ENCODE results near the gene FHAD1. TPM values are rescaled to one million over a fixed set of nuclear protein-coding genes. Genes with fewer than 3 reads are reported as not detected.
"Not testable (repeated sequence)": the region's sequence is repeated elsewhere in the genome, so short reads cannot be mapped to it uniquely, and the experiment has no call there.

Gene FHAD1
- total RNA-seq, 1 donor from 2014 or later: not detected

DNA sequence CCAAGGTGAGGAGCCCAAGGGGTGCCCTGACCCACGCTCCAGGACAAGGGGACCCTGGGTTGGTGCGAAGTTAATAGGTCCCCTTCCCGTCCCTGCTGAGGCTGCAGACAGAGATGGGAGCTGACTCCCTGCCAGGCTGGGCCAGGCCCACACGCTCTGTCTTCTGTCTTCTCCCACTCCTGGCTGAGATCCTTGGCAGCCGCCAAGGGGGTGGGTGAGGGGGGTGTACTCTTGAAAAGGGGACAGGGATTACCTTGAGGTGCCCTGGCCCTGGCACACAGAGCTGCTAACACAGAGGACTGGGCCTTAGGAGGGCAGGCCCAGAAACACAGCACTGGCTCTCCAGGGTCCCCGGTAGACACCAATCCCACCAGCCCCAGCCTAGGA, 180.2 kb downstream of the FHAD1 start:
- ATAC-seq: no peak
- no peak for DNase-seq (ENCODE audit: low spot score)

DNA sequence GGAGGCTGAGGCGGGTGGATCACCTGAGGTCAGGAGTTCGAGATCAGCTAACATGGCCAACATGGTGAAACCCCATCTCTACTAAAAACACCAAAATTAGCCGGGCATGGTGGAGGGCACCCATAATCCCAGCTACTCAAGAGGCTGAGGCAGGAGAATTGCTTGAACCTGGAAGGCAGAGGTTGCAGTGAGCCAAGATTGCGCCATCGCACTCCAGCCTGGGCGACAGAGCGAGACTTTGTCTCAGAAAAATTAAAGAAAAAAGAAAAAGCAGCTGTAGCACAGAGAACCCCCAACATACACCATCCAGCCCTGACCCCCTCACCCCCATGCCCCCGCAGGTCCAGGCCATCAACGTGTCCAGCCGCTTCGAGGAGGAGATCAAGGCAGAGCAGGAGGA, 181.2 kb downstream of the FHAD1 start:
- not testable (repeated sequence) for ATAC-seq; DNase-seq (ENCODE audit: low spot score)

DNA sequence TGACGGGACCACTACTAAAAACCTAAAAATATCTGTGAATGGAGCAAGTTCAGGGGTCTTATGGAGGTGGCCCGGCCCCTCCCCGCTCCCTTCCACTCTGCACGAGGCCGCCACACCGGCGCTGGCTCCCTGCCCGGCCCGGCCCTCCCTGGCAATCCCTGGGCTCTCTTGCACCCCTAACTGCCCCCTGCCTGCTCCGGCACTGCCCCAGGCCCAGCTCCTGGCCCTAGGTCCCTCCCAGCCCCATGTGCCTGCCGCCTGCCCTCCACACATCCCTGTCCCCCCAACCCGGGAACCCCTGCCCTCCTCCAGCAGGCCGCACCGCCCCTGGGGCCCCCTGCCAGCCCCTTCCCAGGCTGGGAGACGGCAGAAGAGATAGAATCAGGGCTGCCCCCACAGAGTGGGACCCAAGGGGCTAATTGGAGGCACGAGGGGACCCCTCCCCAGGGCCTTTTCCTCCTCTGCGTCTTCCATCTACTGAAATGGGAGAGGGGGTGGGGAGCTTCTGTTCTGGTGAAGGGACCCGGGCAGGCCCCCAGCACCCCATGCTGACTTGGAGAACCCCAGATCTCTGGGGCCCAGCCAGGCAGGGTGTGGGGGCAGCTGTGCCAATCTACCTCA, 181.9 kb downstream of the FHAD1 start:
- DNase-seq (ENCODE audit: low spot score) (no peak), ATAC-seq (no peak)

DNA sequence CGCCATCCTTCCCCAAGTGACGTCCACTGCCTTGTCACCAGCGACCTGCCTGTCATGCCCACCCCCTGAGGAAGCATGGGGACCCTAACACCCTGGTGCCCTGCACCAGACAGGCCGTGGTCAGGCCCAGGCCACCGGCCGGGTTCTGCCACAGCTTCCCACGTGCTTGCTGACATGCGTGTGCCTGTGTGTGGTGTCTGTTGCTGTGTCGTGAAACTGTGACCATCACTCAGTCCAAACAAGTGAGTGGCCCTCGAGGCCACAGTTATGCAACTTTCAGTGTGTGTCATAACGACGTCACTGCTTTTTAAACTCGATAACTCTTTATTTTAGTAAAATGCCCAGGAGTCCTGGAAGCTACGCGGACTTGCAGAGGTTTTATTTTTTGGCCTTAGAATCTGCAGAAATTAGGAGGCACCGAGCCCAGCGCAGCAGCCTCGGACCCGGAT, 182.7 kb downstream of the FHAD1 start:
- peak; percentile 49 for ATAC-seq
- DNase-seq (ENCODE audit: low spot score): no peak

DNA sequence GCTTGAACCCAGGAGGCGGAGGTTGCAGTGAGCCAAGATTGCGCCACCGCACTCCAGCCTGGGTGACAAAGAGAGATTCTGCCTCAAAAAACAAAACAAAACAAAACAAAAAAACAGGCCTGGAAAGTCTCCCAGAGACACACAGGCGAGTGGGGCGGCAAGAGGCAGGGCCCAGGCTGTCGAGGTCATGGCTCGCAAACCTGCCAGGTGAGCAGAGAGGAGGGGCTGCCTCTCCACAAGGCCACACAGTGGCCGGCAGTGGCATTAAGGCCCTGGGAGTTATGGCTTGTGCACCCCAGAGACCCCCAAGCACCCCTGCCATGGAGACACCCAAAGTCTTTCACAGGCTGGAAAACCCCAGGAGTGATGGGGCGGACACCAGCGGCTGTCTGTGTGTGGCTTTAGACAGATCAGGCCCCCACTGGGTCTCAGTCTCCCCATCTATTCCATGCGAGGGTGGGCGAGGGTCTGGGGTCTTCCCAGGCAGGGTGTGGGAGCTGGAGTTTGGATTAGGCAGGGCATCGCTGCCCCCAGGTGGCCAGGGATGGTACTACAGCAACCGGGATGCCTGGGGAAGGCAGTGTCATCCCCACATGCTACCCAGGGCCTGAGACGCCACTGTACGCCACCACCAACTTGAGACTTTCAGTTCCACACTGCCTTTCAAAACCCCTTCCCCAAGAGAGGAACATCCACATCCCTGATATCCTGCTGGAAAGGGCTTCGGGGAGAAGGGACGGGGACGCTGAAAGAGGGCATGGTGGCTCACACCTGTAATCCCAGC, 184.0 kb downstream of the FHAD1 start:
- ATAC-seq (peak; percentile 85), DNase-seq (ENCODE audit: low spot score) (peak; percentile 73)

DNA sequence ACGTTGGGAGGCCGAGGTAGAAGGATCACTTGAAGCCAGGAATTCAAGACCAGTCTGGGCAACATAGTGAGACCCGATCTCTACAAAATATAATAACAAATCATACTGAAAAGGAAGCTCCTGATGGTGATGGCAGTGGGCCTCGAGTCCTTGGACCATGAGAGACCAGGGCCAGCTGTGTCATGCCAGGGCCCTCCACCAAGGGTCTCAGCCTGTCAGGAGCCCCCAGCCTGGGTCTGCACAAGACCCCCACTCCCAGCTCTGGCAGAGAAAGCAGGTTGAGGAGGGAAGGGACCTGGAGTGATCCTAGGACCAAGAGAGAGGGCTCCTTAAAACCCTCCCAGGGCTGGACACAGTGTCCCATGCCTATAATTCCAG, 184.5 kb downstream of the FHAD1 start:
- no peak for DNase-seq (ENCODE audit: low spot score)
- ATAC-seq: no peak

DNA sequence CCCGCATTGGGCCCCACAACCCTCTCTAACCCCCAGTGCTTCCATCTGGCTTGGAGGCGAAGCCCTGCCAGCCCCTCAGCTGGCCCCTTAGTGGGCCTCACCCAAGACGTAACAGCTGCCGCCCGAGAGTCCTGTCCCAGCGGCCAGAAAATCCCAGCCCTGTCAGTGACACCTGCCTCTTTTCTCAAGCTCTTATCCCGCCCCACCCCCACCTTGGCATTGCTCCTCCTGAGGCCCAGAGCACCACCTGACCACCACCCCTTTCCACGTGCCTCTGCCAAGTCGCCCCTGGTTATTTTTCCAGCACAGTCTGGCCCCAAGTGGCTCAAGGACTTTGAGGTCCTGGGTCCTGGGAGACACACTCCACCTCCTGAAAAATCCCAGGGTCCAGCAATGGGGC, 185.3 kb downstream of the FHAD1 start:
- no peak for DNase-seq (ENCODE audit: low spot score)
- no peak for ATAC-seq

DNA sequence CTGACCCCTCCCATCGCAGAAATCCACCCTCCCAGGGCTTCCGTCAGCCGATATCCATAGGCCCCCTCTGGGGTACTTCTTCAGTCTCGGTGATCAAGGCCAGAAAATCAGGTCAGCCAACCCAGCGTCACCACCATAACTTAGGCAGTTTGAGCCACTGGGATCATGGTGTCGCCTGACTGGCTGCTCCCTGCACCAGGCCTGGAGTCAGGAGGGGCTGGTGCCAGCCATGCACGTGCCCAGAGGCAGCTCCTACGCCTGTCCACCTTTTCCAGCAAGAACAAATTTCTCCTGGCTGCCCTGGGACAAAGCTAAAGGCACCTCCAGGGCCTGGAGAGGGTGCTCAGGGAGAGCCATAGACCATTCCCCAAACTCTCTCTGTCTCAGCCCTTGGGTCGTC, 186.4 kb downstream of the FHAD1 start:
- ATAC-seq (no peak), DNase-seq (ENCODE audit: low spot score) (no peak)

DNA sequence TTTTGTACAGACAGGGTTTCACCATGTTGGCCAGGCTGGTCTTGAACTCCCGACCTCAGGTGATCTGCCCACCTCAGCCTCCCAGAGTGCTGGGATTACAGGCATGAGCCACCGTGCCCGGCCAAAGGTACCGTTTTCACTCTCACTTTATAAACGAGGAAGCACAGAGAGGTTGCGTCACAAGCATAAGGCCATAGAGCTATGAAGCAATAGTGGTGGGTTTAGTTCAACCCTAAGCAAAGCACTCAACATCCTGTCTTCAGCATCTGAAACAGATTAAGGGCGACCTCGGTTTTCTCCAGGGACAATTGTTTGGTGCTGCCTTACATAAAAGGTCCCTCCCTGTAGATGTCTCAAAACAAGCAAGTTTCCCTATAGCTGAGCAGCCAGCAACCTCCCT, 187.7 kb downstream of the FHAD1 start:
- not testable (repeated sequence) for DNase-seq (ENCODE audit: low spot score)
- ATAC-seq: peak; percentile 27

DNA sequence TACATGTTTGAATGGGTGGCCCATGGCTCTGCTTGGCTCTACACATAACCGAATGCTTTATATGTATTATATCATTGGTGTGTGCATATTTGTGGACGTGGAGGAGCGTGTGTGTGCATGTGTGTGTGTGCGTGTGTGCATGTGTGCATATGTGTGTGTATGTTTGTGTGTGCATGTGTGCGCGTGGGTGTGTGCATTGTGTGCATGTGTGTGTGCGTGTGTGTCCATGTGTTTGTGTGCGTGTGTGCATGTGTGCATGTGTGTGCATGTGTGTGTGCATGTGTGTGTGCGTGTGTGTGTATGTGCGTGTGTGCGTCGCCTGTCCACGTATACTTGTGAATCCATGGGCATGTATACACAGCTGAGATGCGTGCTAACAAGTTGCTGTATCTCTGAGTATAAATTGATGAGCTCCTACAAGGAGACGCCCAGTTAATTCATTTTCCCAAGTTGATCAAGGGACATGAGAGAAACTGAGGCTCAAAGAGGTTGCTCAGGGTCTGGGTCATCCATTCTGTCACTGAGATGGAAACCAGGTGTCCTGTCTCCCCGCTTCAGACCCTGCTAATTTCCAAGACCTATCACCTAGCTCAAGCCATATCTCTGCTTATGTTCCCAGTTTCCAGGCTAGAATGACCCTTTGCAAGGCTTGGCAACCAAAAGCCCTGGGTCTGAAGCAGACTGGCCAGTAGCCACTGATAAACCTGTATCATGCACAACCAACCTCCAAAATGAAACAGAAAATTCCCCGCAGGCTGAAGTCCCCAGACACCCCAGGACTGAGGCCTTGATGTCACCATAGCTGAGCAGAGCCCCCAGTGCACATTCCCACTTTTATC, 188.4 kb downstream of the FHAD1 start:
- ATAC-seq (no peak), DNase-seq (ENCODE audit: low spot score) (no peak)

DNA sequence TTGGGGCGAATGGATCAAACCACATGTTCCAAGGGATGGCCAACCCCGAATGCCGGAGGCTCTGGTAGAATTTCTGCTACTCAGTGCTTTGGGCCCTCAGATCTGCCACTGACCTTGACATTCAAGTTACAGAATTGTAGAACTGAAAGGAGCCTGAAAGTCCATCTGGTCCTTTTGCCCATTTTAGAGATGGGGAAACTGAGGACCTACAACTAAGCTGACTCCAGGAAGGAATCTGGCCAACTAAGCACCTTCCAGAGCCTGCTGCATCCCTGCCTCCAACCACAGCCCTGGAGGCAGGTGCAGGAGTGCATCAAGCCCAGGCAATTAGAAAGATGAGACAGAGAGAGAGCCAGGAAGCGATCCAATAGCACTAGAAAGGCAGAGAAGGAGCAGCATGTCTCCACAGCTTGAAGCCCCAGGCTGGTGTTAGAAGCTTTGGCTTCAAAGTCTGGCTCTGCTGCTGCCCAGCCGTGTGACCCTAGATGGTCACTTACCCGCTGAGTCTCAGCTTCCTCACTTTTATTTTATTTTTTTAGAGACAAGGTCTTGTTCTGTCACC, 189.9 kb downstream of the FHAD1 start:
- ATAC-seq (no peak), DNase-seq (ENCODE audit: low spot score) (no peak)

DNA sequence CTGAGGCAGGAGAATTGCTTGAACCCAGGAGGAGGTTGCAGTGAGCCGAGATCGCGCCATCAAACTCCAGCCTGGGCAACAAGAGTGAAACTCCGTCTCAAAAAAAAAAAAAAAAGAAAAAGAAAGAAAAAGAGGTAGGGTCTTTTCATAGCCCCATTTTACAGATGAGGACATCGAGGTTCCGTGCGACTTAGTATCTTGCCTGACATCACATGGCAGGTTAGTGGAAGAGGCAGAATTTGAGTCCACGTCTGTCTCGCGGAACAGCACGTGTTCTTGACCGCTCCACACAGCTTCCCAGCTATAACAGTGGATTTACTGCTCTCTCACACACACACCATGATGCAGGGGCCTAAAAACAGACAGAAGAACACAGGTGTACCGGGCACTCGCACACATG, 192.3 kb downstream of the FHAD1 start:
- ATAC-seq (no peak), DNase-seq (ENCODE audit: low spot score) (no peak)

DNA sequence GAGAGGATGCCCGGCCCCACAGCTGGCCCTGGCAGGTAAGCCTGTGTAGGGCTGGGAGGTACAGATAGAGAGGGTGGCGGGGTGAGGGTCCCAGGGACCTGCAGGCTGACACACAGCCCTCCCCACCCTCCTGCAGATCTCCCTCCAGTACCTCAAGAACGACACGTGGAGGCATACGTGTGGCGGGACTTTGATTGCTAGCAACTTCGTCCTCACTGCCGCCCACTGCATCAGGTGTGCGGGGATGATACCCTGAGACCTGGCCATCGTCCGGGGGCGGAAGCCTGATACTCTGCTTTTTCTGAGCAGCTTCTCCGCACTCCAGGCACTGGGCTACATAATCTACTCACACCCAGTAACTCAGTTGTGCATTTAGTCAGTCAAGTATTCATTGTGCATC, 193.3 kb downstream of the FHAD1 start:
- no peak for ATAC-seq
- no peak for DNase-seq (ENCODE audit: low spot score)

DNA sequence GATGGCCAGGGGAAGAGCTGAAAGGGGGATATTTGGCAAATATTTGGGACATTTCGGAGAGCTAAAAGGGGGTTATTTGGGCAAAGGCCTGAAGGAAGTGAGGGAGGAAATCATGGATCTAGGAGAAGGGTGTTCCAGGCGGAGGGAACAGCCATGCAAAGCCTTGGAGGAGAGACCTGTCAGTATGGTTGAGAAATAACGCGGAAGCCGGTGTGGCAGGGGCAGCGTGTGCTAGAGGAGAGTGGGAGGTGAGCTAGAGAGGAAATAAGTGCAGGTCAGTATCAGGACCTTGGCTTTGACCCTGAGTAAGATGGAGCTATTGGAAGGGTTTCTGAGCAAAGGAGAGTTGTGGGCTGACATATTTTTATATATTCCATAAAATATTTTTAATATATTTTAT, 194.2 kb downstream of the FHAD1 start:
- ATAC-seq (no peak), DNase-seq (ENCODE audit: low spot score) (no peak)

DNA sequence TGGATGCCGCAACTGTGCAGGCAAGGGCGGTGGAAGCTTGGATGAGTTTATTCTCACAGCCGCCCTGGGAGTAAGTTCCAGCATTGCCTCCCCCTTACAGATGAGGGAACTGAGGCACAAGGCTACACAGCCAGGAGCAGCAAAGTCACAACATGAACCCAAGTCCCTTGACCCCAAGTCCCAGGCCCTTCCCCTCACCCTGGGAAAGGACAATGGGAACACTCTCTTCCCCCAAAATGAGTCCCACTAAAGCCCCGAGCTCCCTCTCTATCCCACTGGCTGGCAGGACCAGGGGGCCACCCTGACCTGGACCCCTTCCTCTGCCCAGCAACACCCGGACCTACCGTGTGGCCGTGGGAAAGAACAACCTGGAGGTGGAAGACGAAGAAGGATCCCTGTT, 195.1 kb downstream of the FHAD1 start:
- no peak for ATAC-seq
- DNase-seq (ENCODE audit: low spot score): no peak

DNA sequence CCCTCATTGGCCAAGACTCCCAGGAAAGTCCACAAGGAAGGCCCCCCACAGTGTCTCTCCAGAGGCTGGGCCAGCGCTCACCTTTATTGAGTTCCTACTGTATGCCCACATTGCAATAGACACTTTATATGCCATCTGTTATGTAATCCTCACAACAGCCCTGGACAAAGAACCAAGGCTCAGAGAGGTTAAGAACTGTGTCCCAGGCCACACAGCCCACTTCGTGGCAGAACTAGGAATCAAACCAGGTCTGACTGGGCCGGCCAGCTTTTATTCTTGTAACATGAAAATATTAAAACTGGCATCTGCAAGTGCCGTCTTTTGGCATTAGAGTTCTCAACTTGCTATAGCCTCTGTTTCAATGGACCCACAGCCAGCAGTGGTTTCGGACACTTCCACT, 195.7 kb downstream of the FHAD1 start:
- ATAC-seq: no peak
- DNase-seq (ENCODE audit: low spot score): no peak

DNA sequence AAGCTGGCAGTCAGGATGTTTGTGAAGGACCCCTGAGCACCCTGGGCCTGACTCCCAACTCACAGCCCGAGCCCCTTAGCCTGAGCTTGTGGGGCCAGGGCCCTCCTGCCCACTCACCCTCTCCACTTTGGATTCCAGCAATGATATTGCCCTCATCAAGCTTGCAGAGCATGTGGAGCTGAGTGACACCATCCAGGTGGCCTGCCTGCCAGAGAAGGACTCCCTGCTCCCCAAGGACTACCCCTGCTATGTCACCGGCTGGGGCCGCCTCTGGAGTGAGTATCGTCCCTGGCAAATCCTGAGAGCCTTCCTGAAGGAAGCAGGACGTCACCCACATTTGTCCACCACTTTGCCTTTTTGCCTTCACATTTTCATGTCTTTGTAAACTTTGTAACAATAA, 196.3 kb downstream of the FHAD1 start:
- no peak for DNase-seq (ENCODE audit: low spot score)
- ATAC-seq: no peak

DNA sequence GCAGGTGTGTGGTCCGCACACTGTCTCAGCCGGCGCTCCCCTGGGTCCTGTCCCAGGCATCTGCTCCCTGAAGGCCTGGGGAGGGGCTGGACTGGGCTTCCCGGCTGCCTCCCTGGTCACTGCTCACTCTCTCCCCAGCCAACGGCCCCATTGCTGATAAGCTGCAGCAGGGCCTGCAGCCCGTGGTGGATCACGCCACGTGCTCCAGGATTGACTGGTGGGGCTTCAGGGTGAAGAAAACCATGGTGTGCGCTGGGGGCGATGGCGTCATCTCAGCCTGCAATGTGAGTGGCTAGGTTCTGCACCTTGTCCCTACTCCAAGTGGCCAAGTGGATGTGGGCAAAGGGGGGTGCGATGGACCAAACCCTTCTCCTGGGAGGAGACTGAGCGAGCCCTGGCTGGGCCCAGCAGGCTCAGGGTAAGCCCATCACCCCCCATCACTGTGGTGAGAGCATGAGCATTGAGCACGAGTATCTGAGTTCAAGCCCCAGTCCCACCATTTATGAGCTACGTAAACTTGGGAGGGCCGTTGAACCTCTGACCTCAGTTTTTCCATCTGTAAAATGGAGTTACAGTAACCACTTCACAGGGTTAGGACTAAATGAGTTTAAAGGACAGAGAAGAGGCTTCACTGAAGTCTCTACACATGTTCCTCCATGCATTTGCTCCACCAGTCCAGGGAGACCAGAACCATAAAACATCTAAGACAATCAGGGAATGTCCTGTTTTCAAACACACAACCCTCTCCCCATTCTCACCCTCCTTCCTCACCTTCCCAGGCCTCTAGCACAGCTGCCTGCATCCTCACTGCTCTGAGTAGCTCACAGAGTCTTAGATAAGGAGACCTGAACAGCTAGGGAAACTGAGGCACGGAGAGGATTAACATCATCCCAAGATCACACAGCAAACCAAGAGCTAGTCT, 197.7 kb downstream of the FHAD1 start:
- no peak for ATAC-seq

DNA sequence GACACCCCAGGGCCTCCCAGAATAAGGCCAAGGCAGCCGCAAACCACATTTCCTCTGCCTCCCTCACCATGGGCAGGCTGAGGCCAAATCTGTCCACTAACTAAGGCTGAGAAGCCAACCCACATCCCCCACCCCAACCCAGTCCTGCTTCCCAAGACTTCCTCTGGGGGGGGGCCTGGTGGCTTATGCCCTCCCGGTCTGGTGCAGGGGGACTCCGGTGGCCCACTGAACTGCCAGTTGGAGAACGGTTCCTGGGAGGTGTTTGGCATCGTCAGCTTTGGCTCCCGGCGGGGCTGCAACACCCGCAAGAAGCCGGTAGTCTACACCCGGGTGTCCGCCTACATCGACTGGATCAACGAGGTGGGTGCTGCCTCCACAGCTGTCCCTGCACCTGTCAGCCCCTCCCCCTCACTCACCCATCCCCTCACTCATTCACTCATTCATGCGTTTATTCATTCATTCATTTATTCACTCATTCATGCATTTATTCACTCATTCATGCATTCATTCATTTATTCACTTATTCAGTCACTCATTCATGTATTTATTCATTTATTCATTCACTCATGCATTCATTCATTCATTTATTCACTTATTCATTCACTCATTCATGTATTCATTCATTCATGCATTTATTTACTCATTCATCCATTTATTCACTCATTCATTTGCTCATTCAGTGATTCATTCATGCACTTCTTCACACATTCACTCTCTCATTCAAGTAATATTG, 198.5 kb downstream of the FHAD1 start:
- no peak for DNase-seq (ENCODE audit: low spot score)
- ATAC-seq: no peak

More for the DNA sequence above, 197.7 kb downstream of the FHAD1 start:
- no peak for DNase-seq (ENCODE audit: low spot score)

DNA sequence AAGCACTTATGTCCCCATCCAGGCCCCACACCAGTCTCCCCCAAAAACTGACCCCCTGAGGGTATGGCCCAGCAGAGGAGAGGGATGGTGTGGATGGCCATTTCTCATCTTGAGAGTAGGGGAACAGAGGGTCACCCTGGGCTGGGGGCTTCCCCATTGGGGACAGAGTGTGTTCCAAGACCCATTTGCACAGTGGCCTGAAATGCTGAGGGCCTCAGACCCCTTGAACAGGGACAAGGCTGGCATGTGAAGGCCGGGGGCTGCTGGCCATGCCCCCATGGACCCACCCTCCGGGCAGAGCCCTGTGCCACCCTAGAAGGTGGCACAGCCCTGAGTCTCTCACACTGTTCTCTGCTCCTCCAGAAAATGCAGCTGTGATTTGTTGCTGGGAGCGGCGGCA, 199.2 kb downstream of the FHAD1 start:
- no peak for DNase-seq (ENCODE audit: low spot score)

More for the DNA sequence above, 199.2 kb downstream of the FHAD1 start:
- no peak for ATAC-seq

Data from left lobe of liver (tissue), 2 donors.